Fibroblast of skin of left biceps (primary cell): ENCODE results near the gene TMEM235.
A peak's percentile ranks its signal among the peaks of the same experiment; 100 is the strongest.
"Not testable (repeated sequence)": the region's sequence is repeated elsewhere in the genome, so short reads cannot be mapped to it uniquely, and the experiment has no call there.

Experiments
- DNase-seq, 2 experiments: peaks; one replicate each; pipeline ENCODE4 v3.0.0-alpha.2; 2013; ENCODE audit warnings: low read depth in 2 of 2

The TMEM235 gene

GRCh38 chr17:78238823-78239488 is 7.5 kb downstream of the TMEM235 start:
- DNase-seq = no peak

GRCh38 chr17:78239489-78239931 is 8.1 kb downstream of the TMEM235 start:
- DNase-seq = no peak

- DNase-seq = no peak
Observed at GRCh38 chr17:78240012-78240655, 8.7 kb downstream of the TMEM235 start.

GRCh38 chr17:78240839-78241238 is 9.4 kb downstream of the TMEM235 start:
- no peak for DNase-seq

- no peak for DNase-seq
Observed at GRCh38 chr17:78241277-78242023, 10.0 kb downstream of the TMEM235 start.

- no peak for DNase-seq
Observed at GRCh38 chr17:78242024-78242742, 10.8 kb downstream of the TMEM235 start.

GRCh38 chr17:78247304-78247703 is 15.9 kb downstream of the TMEM235 start:
- no peak for DNase-seq

GRCh38 chr17:78248051-78248914 is 16.9 kb downstream of the TMEM235 start:
- no peak for DNase-seq

GRCh38 chr17:78249074-78249817 is 17.8 kb downstream of the TMEM235 start:
- DNase-seq = no peak

- DNase-seq = no peak
Observed at GRCh38 chr17:78249818-78250806, 18.7 kb downstream of the TMEM235 start.

- peak; percentile 51 to 52 for DNase-seq
Observed at GRCh38 chr17:78250891-78251772, 19.7 kb downstream of the TMEM235 start.

- DNase-seq = no peak
Observed at GRCh38 chr17:78251773-78252103, 20.3 kb downstream of the TMEM235 start.

- DNase-seq = no peak
Observed at GRCh38 chr17:78252111-78252634, 20.7 kb downstream of the TMEM235 start.

GRCh38 chr17:78252701-78253635 is 21.5 kb downstream of the TMEM235 start:
- DNase-seq = no peak

- not testable (repeated sequence) for DNase-seq
Observed at GRCh38 chr17:78253636-78253945, 22.2 kb downstream of the TMEM235 start.

GRCh38 chr17:78253946-78254672 is 22.7 kb downstream of the TMEM235 start:
- peak; percentile 49 to 56 for DNase-seq
